Osteoblast (primary cell): ENCODE results near the gene PHF21A. TPM values are rescaled to one million over a fixed set of nuclear protein-coding genes. Genes with fewer than 3 reads are reported as not detected.

Source experiments
- DNase-seq: peaks from one replicate; pipeline ENCODE4 v3.0.0; 2011; ENCODE audit warnings: low spot score, mixed read lengths; ENCODE audit not compliant: insufficient read length; ENCODE audit errors: missing footprints
- H2AFZ ChIP-seq: 2 replicates; pipeline ENCODE4 v1.6.0; 2011; ENCODE audit warnings: mild to moderate bottlenecking, low read length
- H3K27ac ChIP-seq: 2 replicates; pipeline ENCODE4 v1.5.1; 2011; ENCODE audit warnings: mild to moderate bottlenecking, low read depth, low read length, moderate library complexity
- H3K27me3 ChIP-seq: 2 replicates; pipeline ENCODE4 v1.6.0; 2012; ENCODE audit warnings: mild to moderate bottlenecking, control low read depth, inconsistent platforms, low read length, moderate library complexity; ENCODE audit not compliant: insufficient read depth
- H3K36me3 ChIP-seq: 2 replicates; pipeline ENCODE4 v1.5.1; 2011; ENCODE audit warnings: mild to moderate bottlenecking, low read length, control low read depth, moderate library complexity; ENCODE audit not compliant: insufficient read depth
- H3K4me1 ChIP-seq: 2 replicates; pipeline ENCODE4 v1.5.1; 2011; ENCODE audit warnings: mild to moderate bottlenecking, low read length, control low read depth, moderate library complexity; ENCODE audit not compliant: insufficient read depth
- H3K4me2 ChIP-seq: 2 replicates; pipeline ENCODE4 v1.6.0; 2011; ENCODE audit warnings: mild to moderate bottlenecking, low read length; ENCODE audit not compliant: insufficient read depth
- H3K4me3 ChIP-seq: fragments of 200-600 bp; sonication (generic); 3 replicates; pipeline ENCODE4 v1.5.1; 2012; ENCODE audit warnings: mild to moderate bottlenecking, low read length, inconsistent platforms; ENCODE audit not compliant: insufficient read depth
- H3K79me2 ChIP-seq: 2 replicates; pipeline ENCODE4 v1.6.0; 2012; ENCODE audit warnings: mild to moderate bottlenecking, low read length, control low read depth, inconsistent platforms; ENCODE audit not compliant: insufficient read depth
- H3K9me3 ChIP-seq: 2 replicates; pipeline ENCODE4 v1.5.1; 2011; ENCODE audit warnings: low read depth, low read length, control low read depth
- H4K20me1 ChIP-seq: 2 replicates; pipeline ENCODE4 v1.6.0; 2012; ENCODE audit warnings: mild to moderate bottlenecking, low read length, control low read depth; ENCODE audit not compliant: insufficient read depth
- CTCF ChIP-seq: IDR thresholded peaks from 2 replicates; pipeline ENCODE4 v1.5.1; 2011; ENCODE audit warnings: mild to moderate bottlenecking, low read depth, low read length, moderate library complexity; ENCODE audit errors: extremely low read depth
- total RNA-seq: library from RNA; depleted of rRNA; stranded (reverse); fragments of >200 nt; gene quantifications from 2 replicates; pipeline ENCODE4 v1.2.3, GENCODE V29; 2012

PHF21A gene
- total RNA-seq, 1 donor, result 26.4 TPM

DNA sequence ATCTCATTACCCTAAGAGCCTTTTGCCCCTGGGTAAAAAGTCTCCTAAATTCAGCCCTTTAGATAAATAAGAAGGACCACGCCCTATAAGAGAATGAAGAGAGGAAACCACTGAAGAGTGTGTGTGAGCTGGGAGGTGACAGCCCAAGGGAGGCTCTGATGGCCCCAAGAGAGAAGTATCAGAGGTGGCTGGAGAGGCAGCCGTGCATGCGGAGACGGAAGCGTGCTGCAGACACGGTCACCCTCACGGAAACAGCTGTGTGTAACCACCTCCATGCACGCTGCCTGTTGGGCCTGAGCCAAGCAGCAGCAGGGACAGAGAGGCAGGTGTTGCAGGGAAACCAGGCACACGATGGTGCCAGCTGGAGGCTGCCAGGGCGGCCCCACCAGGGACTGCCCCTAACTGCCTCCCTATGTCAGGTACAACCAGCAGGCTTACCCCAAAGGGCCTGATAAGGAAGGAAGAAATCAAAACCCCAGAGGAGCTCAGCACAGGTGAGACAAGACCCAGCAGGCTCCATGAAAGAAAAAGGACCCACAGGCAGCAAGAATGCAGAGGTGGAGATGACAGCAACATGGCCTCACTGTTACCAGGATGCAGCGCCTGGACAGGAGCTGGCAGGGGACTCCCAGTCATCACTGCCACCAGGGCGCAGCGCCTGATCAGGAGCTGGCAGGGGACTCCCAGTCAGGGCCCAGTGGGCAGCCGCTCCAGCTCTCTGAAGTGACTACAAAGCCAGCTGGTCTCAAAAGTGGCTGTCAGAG is 191.0 kb downstream of the PHF21A start:
- no peak overlapping the region for H3K4me2 ChIP-seq
- no peak for TF ChIP-seq CTCF
- H3K9me3 ChIP-seq, result no peaks in the 10 kb centered on the region
- H3K4me3 ChIP-seq, result no peak overlapping the region
- DNase-seq, result peak; percentile 78
- H3K79me2 ChIP-seq, result no peaks in the 10 kb centered on the region
- H3K27ac ChIP-seq, result no peak overlapping the region
- no peaks in the 10 kb centered on the region for H3K4me1 ChIP-seq
- H2AFZ ChIP-seq, result no peak overlapping the region
- peaks cover 7% of the 10 kb centered on the region for H4K20me1 ChIP-seq
- peaks cover 14% of the 10 kb centered on the region for H3K27me3 ChIP-seq
- H3K36me3 ChIP-seq, result peaks cover 23% of the 10 kb centered on the region

GRCh38 chr11:45929486-45930030 is 191.7 kb downstream of the PHF21A start:
- no peak for TF ChIP-seq CTCF
- Histone ChIP-seq H3K4me3 (no peak overlapping the region), H3K4me1 (no peaks in the 10 kb centered on the region), H3K27me3 (peaks cover 20% of the 10 kb centered on the region), H3K79me2 (no peaks in the 10 kb centered on the region), H3K4me2 (no peak overlapping the region), H4K20me1 (peaks cover 5% of the 10 kb centered on the region), H3K9me3 (no peaks in the 10 kb centered on the region), H2AFZ (no peak overlapping the region), H3K27ac (no peak overlapping the region), H3K36me3 (peaks cover 17% of the 10 kb centered on the region)
- DNase-seq, result peak; percentile 88

DNA sequence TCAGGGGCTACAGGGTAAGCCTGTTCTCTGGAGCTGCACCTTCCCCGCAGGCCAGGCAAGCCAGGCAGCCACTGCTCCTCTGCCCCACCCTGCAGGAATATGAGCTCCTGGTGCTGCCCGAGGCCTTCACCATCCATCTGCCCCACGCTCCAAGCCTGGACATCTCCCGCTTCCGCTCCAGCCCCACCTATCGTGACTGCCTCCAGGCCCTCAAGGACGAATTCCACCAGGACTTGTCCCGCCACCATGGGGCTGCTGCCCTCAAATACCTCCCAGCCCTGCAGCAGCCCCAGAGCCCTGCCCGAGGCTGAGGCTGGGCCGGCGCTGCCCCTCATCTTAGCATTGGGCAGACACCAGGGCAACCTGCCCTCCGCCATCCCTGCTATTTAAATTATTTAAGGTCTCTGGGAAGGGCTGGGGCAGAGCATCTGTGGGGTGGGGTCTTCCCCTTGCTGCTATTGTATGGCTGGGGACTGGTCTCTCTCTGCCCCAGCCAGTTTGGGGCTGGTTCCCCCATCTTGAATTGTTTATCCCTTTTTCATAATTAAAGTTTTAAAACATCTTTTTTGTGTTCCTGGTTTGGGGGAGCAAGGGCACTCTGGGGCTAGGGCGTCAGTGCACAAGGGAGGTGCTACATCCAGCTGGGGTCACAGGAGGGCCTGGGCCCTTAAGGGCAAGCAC is 192.6 kb downstream of the PHF21A start:
- no peaks in the 10 kb centered on the region for H3K9me3 ChIP-seq
- no peak overlapping the region for H2AFZ ChIP-seq
- no peaks in the 10 kb centered on the region for H3K79me2 ChIP-seq
- peaks cover 9% of the 10 kb centered on the region for H3K36me3 ChIP-seq
- H3K4me1 ChIP-seq, result no peaks in the 10 kb centered on the region
- H4K20me1 ChIP-seq, result peaks cover 5% of the 10 kb centered on the region
- no peak overlapping the region for H3K27ac ChIP-seq
- DNase-seq, result peak; percentile 73
- no peak overlapping the region for H3K4me2 ChIP-seq
- H3K4me3 ChIP-seq, result no peak overlapping the region
- TF ChIP-seq CTCF, result no peak
- peaks cover 26% of the 10 kb centered on the region for H3K27me3 ChIP-seq
